WTC11 (cell line): ENCODE results near the gene VWA3A. TPM values are rescaled to one million over a fixed set of nuclear protein-coding genes. Genes with fewer than 3 reads are reported as not detected.
A peak's percentile ranks its signal among the peaks of the same experiment; 100 is the strongest.

ENCODE experiments used
- ATAC-seq: fragments of 200-7000 bp; cut with Tn5 transposase; 2 replicates; pipeline ENCODE4 v1.10.0; 2021; ENCODE audit warnings: mild to moderate bottlenecking, moderate library complexity
- CTCF ChIA-PET: fragments of 300-600 bp; sonication (Branson Sonifier 250); formaldehyde crosslinking; loops from one replicate; lab custom pipeline; 2021; ENCODE audit warnings: antibody characterized with exemption; lab: Charles Lee
- POLR2A ChIA-PET: fragments of 350-600 bp; sonication (Branson Sonifier 250); formaldehyde crosslinking; loops from one replicate; lab custom pipeline; 2021; ENCODE audit warnings: antibody characterized with exemption; lab: Charles Lee
- DNase-seq: peaks from one replicate; pipeline ENCODE4 v3.0.0; 2021; ENCODE audit warnings: low spot score
- H3K27ac Mint-ChIP-seq: 2 replicates; pipeline ENCODE4 v1.8.0; 2021; ENCODE audit warnings: mixed read lengths
- H3K27me3 Mint-ChIP-seq: 2 replicates; pipeline ENCODE4 v1.8.0; 2021; ENCODE audit warnings: low read depth, mild to moderate bottlenecking, moderate library complexity, mixed read lengths
- H3K36me3 Mint-ChIP-seq: 2 replicates; pipeline ENCODE4 v1.8.0; 2021; ENCODE audit warnings: mixed read lengths
- H3K4me1 Mint-ChIP-seq: 2 replicates; pipeline ENCODE4 v1.8.0; 2022; ENCODE audit warnings: mixed read lengths
- H3K4me3 Mint-ChIP-seq: 2 replicates; pipeline ENCODE4 v1.8.0; 2021; ENCODE audit warnings: mild to moderate bottlenecking, moderate library complexity, mixed read lengths
- H3K9me3 Mint-ChIP-seq: 2 replicates; pipeline ENCODE4 v1.8.0; 2021; ENCODE audit warnings: mixed read lengths
- ARID4B ChIP-seq: sonication (generic); formaldehyde crosslinking; IDR thresholded peaks from 2 replicates; pipeline ENCODE4 v1.8.0; 2023; ENCODE audit warnings: missing genetic modification reagents, mild to moderate bottlenecking, borderline replicate concordance
- ATF1 ChIP-seq: sonication (generic); formaldehyde crosslinking; IDR thresholded peaks from 2 replicates; pipeline ENCODE4 v1.8.1; 2023; ENCODE audit warnings: mild to moderate bottlenecking, moderate library complexity, missing genetic modification reagents
- ESRRA ChIP-seq: sonication (generic); formaldehyde crosslinking; IDR thresholded peaks from 2 replicates; pipeline ENCODE4 v1.8.1; 2022; ENCODE audit warnings: mild to moderate bottlenecking, missing genetic modification reagents, borderline replicate concordance
- ETV6 ChIP-seq: sonication (generic); formaldehyde crosslinking; IDR thresholded peaks from 2 replicates; pipeline ENCODE4 v1.8.1; 2022; ENCODE audit warnings: mild to moderate bottlenecking, missing genetic modification reagents
- FOXJ3 ChIP-seq: sonication (generic); formaldehyde crosslinking; IDR thresholded peaks from 2 replicates; pipeline ENCODE4 v1.9.0; 2021; ENCODE audit warnings: missing genetic modification reagents, mild to moderate bottlenecking, borderline replicate concordance
- FOXP1 ChIP-seq: sonication (generic); formaldehyde crosslinking; IDR thresholded peaks from 2 replicates; pipeline ENCODE4 v1.8.0; 2022; ENCODE audit warnings: missing genetic modification reagents, mild to moderate bottlenecking, moderate library complexity, borderline replicate concordance
- MXD4 ChIP-seq: fragments of 250-450 bp; sonication (Bioruptor Pico); IDR thresholded peaks from 2 replicates; pipeline ENCODE4 v1.8.0; 2021; ENCODE audit warnings: mild to moderate bottlenecking, moderate library complexity, borderline replicate concordance
- NR2C2 ChIP-seq: sonication (generic); formaldehyde crosslinking; IDR thresholded peaks from 2 replicates; pipeline ENCODE4 v1.8.0; 2022; ENCODE audit warnings: mild to moderate bottlenecking, missing genetic modification reagents
- PRDM15 ChIP-seq: sonication (generic); formaldehyde crosslinking; IDR thresholded peaks from 2 replicates; pipeline ENCODE4 v1.8.0; 2022; ENCODE audit warnings: missing genetic modification reagents
- PRRX2 ChIP-seq: fragments of 250-450 bp; sonication (Bioruptor Pico); IDR thresholded peaks from 2 replicates; pipeline ENCODE4 v1.8.0; 2021; ENCODE audit warnings: mild to moderate bottlenecking
- SOX15 ChIP-seq: fragments of 250-450 bp; sonication (Bioruptor Pico); IDR thresholded peaks from 2 replicates; pipeline ENCODE4 v1.9.0; 2021; ENCODE audit warnings: mild to moderate bottlenecking
- SP1 ChIP-seq: sonication (generic); formaldehyde crosslinking; conservative IDR thresholded peaks from 2 replicates; pipeline ENCODE4 v1.8.1; 2022; ENCODE audit warnings: missing genetic modification reagents
- TEAD1 ChIP-seq: sonication (generic); formaldehyde crosslinking; IDR thresholded peaks from 2 replicates; pipeline ENCODE4 v1.8.0; 2022; ENCODE audit warnings: mild to moderate bottlenecking, missing genetic modification reagents
- TEAD4 ChIP-seq: sonication (generic); formaldehyde crosslinking; IDR thresholded peaks from 2 replicates; pipeline ENCODE4 v1.8.0; 2022; ENCODE audit warnings: mild to moderate bottlenecking, missing genetic modification reagents
- total RNA-seq: library from RNA; stranded (reverse); gene quantifications from 3 replicates; pipeline ENCODE4 v1.2.3, GENCODE V29; 2021
- TF ChIP-seq, protein P1 (sequence below): fragments of 250-450 bp; sonication (Bioruptor Pico); IDR thresholded peaks from 2 replicates; pipeline ENCODE4 v2.1.2; 2022; ENCODE audit warnings: mild to moderate bottlenecking, moderate library complexity
- TF ChIP-seq, protein P2 (sequence below): fragments of 250-450 bp; sonication (Bioruptor Pico); IDR thresholded peaks from 2 replicates; pipeline ENCODE4 v1.8.0; 2021; ENCODE audit warnings: mild to moderate bottlenecking
- TF ChIP-seq, protein P3 (sequence below): sonication (generic); formaldehyde crosslinking; IDR thresholded peaks from 2 replicates; pipeline ENCODE4 v1.8.1; 2022; ENCODE audit warnings: low read depth, missing genetic modification reagents, borderline replicate concordance

Gene VWA3A
- total RNA-seq, 1 experiment from 2014 or later: 0.11 TPM

GRCh38 chr16:22063888-22064467 is 28.4 kb upstream of the VWA3A start (continued):
- TF ChIP-seq, protein P1, sequence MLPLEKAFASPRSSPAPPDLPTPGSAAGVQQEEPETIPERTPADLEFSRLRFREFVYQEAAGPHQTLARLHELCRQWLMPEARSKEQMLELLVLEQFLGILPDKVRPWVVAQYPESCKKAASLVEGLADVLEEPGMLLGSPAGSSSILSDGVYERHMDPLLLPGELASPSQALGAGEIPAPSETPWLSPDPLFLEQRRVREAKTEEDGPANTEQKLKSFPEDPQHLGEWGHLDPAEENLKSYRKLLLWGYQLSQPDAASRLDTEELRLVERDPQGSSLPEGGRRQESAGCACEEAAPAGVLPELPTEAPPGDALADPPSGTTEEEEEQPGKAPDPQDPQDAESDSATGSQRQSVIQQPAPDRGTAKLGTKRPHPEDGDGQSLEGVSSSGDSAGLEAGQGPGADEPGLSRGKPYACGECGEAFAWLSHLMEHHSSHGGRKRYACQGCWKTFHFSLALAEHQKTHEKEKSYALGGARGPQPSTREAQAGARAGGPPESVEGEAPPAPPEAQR (CRISPR knock-in tag): no peak
- TF ChIP-seq ETV6: no peak
- no peak for TF ChIP-seq ATF1 (CRISPR knock-in tag)
- no peak for TF ChIP-seq FOXP1
- TF ChIP-seq PRDM15: no peak
- TF ChIP-seq, protein P2, sequence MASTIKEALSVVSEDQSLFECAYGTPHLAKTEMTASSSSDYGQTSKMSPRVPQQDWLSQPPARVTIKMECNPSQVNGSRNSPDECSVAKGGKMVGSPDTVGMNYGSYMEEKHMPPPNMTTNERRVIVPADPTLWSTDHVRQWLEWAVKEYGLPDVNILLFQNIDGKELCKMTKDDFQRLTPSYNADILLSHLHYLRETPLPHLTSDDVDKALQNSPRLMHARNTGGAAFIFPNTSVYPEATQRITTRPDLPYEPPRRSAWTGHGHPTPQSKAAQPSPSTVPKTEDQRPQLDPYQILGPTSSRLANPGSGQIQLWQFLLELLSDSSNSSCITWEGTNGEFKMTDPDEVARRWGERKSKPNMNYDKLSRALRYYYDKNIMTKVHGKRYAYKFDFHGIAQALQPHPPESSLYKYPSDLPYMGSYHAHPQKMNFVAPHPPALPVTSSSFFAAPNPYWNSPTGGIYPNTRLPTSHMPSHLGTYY (CRISPR knock-in tag): no peak

DNA sequence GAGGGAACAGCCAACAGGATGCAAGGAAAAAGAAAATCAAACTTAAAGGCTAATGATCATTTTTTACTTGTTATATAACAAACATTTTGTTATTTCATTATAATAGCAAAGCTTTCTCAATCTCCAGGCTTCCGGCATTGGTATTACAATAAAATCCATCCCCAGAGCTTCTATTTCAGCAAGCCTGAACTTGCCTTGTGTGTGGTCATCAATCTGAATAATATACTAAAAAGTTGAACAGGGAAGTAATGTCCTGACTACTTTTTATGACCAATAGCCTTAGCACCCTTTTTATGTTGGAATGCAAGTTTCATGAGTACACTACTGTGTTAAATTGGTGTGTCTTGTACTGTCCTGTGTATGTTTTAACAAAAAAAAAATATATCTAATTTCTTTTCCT is 27.1 kb upstream of the VWA3A start:
- H3K36me3 Mint-ChIP-seq: peaks cover 15% of the 10 kb centered on the region
- no peaks in the 10 kb centered on the region for H3K27me3 Mint-ChIP-seq
- POLR2A ChIA-PET: no interaction called here
- CTCF ChIA-PET: interaction anchor here (0.7 to 3.3 kb wide), 4 partner anchors 10 to 112 kb away, joined by 3 to 33 read pairs (median 8); no protein-coding TSS in a partner anchor
- peaks cover 23% of the 10 kb centered on the region for H3K4me1 Mint-ChIP-seq
- no peak for ATAC-seq
- H3K27ac Mint-ChIP-seq: peak overlapping the region; percentile 79; the same call in 1 of the 2 replicates
- no peak for TF ChIP-seq PRRX2
- no peak for TF ChIP-seq NR2C2
- TF ChIP-seq, all 79 proteins: peak for 0
- DNase-seq: no peak
- H3K9me3 Mint-ChIP-seq: peaks cover 16% of the 10 kb centered on the region
- no peak overlapping the region for H3K4me3 Mint-ChIP-seq

GRCh38 chr16:22070361-22071330 is 21.7 kb upstream of the VWA3A start:
- peaks cover 2% of the 10 kb centered on the region; the same call in 1 of the 2 replicates for H3K4me1 Mint-ChIP-seq
- H3K27me3 Mint-ChIP-seq: no peaks in the 10 kb centered on the region
- ChIA-PET CTCF (interaction anchor here (0.5 to 4.0 kb wide), 5 partner anchors 15 to 106 kb away, joined by 3 to 23 read pairs (median 4); partner anchors contain the start of gene PDZD9), POLR2A (no interaction called here)
- no peak for DNase-seq
- H3K4me3 Mint-ChIP-seq: no peak overlapping the region
- H3K27ac Mint-ChIP-seq: no peak overlapping the region
- peaks cover 16% of the 10 kb centered on the region for H3K9me3 Mint-ChIP-seq
- no peak for ATAC-seq
- H3K36me3 Mint-ChIP-seq: peaks cover 15% of the 10 kb centered on the region
- no peak for TF ChIP-seq ARID4B (CRISPR knock-in tag)
- TF ChIP-seq TEAD4 (CRISPR knock-in tag): no peak
- TF ChIP-seq, protein P3, sequence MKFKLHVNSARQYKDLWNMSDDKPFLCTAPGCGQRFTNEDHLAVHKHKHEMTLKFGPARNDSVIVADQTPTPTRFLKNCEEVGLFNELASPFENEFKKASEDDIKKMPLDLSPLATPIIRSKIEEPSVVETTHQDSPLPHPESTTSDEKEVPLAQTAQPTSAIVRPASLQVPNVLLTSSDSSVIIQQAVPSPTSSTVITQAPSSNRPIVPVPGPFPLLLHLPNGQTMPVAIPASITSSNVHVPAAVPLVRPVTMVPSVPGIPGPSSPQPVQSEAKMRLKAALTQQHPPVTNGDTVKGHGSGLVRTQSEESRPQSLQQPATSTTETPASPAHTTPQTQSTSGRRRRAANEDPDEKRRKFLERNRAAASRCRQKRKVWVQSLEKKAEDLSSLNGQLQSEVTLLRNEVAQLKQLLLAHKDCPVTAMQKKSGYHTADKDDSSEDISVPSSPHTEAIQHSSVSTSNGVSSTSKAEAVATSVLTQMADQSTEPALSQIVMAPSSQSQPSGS (CRISPR knock-in tag): no peak
- no peak for TF ChIP-seq FOXJ3 (CRISPR knock-in tag)
- no peak for TF ChIP-seq NR2C2
- TF ChIP-seq, protein P1 (CRISPR knock-in tag): no peak
- no peak for TF ChIP-seq ESRRA (CRISPR knock-in tag)
- no peak for TF ChIP-seq TEAD1 (CRISPR knock-in tag)
- TF ChIP-seq SOX15 (CRISPR knock-in tag): no peak
- TF ChIP-seq SP1 (CRISPR knock-in tag): no peak
- TF ChIP-seq MXD4 (CRISPR knock-in tag): no peak
